CD1c-positive myeloid dendritic cell (primary cell): ENCODE data around the gene PROK2.

Experiments used
- DNase-seq: peaks from one replicate; pipeline ENCODE4 v3.0.0-alpha.2; 2016; ENCODE audit errors: extremely low spot score

PROK2 gene

DNA sequence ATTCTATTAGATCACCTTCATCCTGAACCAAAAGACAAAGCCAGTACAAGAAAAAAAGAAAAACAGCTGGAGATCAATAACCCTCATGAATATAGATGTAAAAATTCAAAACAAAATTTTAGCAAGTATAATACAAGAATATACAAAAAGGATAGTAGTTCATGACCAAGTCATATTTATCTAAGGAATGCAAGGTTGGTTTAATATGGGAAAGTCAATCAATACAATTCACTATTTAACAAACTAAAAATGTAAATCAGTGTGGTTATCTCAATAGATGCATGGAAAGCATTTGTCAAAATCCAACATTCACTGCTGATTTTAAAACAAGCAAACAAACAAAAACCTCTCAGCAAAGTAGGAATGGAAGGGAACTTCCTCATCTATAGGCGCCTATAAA is 42.3 kb downstream of the PROK2 start:
- DNase-seq, result no peak

- no peak for DNase-seq
These were observed 50.1 kb downstream of the PROK2 start for GRCh38 chr3:71734881-71735280.

- no peak for DNase-seq
These were observed 51.6 kb downstream of the PROK2 start for GRCh38 chr3:71733319-71733718.

GRCh38 chr3:71732637-71733036 is 52.3 kb downstream of the PROK2 start:
- DNase-seq, result no peak

DNA sequence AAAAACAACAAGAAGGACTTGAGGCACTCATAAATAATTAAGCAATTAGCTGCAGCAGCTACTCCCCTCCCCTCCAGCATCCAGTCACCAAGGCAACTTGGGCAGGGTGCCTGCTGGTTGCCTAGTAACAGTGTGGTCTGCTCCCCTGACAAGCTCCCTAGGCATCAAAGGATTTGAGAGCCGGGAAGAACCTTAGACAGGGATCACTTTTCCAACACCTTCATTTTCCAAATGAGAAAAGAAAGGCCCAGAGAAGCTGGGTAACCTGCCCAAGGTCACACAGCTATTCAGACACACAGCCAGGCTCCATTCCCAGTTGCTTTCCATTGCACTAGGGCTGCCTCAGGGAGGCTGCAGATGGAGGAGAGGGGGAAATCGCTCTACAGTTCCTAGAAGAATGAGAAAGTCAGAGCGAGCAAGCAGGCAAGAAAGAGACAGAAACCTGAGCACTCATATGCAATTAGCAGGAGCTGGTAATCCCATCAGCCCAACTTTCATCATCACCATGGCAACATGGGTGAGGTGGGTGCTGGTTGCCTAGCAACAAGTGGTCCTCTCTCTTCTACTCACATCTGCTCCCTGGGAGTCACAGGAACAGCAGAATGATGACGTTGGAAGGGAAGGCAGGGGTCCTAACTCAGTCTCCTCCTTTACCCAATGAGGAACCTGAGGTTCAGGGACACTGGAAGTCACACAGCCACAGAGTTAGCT is 56.2 kb downstream of the PROK2 start:
- no peak for DNase-seq

GRCh38 chr3:71726146-71726545 is 58.8 kb downstream of the PROK2 start:
- DNase-seq, result peak; percentile 51

- peak; percentile 69 for DNase-seq
These were observed 59.5 kb downstream of the PROK2 start, which contains the start of gene EIF4E3 for GRCh38 chr3:71725271-71725991. EIF4E3 (minus strand) TSS chr3:71725402; CDS start chr3:71725367, 35 bp downstream.

- peak; percentile 47 for DNase-seq
These were observed 60.2 kb downstream of the PROK2 start for GRCh38 chr3:71724584-71725270.

- no peak for DNase-seq
These were observed 60.8 kb downstream of the PROK2 start for GRCh38 chr3:71724171-71724453.

GRCh38 chr3:71723452-71724170 is 61.3 kb downstream of the PROK2 start:
- DNase-seq, result peak; percentile 50

DNA sequence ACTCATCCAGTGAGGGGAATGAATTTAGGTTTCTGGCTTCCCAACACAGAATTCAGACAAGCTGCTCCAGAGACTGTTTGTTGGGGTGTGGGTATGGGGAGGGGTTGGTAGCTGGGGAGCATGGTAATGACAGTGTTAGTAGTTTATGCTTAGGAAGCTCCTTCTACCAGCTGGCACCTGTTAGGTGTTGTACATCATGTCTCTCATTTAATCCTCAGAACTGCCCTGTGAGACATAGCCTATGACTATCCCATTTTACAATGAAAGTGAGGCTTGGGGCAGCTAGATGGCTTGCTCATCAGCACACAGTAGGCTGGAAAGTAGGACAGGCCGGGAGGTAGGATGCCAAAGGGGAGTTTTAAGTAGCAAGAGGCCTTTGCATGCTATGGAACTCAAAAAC is 62.3 kb downstream of the PROK2 start:
- DNase-seq, result no peak
